Stimulated activated CD8-positive, alpha-beta memory T cell treated with anti-CD3 and anti-CD28 coated beads, Interleukin-2, amount 100 ng/mL, for 1 hour (primary cell): ENCODE measurements around the gene SCAMP2.

Experiments
- DNase-seq, 2 donors: peaks; one replicate each; pipeline ENCODE4 v3.0.0-alpha.2; 2020; ENCODE audit warnings: low read depth in 2 of 2

SCAMP2 gene

GRCh38 chr15:74821091-74821789, 51.9 kb downstream of the SCAMP2 start:
- no peak for DNase-seq

DNA sequence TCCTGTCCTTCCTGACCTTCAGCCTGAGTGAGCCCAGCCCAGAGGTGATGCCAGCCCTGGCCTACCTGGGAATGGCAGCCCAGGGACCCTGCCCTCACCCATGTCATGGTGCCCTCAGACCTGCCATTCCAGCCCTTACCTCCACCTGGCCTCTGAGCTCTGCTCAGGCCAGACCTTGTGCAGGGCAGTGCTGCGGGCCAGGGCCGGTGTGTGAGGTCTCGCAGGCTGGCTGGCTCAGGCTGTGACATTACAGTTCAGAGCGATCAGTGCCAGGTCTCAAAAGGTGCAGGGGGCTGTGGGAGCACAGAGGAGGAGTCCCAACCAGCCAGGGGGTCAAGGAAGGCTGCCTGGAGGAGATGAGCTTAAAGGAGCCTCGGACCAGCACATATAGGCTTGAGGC, 53.1 kb downstream of the SCAMP2 start:
- no peak for DNase-seq

GRCh38 chr15:74817370-74817737, 55.8 kb downstream of the SCAMP2 start:
- DNase-seq: no peak

DNA sequence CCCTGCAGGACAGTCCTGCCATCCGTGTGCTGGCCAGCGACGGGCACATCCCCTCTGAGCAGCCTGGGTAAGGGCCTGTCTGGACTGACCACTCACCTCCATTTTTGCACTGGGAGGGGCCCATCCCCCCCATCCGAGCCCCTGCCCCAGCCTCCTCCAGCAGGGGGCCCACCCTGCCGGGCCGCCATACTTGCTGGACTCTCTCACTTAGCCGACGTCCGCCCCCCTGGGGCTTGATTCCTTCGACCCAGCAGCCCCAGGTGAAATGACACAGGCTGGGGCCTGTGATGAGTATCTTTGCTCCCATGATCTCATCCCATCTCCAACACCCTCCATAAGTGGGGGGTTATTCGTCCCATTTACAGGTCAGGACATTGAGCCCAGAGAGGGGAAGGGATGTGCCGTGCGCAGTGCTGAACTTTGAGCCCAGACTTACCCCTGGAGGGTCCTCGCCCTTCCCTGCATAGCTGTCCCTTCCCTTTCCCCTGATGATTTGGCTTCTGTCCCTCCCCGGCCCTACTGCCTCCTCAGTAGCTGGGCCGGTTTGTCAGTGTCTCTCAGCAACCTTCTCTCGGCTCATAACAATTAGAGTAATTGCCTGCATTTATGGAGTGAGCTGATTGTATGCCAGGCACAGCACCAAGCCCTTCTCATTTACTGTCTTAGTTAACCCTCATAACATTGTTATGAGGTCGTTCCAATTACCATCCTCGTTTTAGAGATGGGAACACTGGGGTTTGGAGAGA, 56.4 kb downstream of the SCAMP2 start:
- no peak for DNase-seq

DNA sequence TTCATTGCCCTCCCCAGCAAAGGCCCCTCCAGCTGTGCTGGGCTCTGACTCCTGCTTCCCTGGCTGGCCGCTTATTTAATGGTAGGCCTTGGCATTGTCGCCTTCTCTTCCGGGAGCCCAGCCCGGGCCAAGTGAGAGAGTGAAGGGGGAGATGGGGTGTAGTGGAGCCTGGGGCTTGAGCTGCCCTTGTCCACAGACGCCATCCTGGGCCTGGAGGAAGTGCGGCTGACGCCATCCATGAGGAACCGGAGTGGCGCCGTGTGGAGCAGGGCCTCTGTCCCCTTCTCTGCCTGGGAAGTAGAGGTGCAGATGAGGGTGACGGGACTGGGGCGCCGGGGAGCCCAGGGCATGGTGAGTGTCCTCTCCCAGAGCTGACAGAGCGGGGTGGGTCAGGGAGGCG, 57.2 kb downstream of the SCAMP2 start:
- DNase-seq: no peak

DNA sequence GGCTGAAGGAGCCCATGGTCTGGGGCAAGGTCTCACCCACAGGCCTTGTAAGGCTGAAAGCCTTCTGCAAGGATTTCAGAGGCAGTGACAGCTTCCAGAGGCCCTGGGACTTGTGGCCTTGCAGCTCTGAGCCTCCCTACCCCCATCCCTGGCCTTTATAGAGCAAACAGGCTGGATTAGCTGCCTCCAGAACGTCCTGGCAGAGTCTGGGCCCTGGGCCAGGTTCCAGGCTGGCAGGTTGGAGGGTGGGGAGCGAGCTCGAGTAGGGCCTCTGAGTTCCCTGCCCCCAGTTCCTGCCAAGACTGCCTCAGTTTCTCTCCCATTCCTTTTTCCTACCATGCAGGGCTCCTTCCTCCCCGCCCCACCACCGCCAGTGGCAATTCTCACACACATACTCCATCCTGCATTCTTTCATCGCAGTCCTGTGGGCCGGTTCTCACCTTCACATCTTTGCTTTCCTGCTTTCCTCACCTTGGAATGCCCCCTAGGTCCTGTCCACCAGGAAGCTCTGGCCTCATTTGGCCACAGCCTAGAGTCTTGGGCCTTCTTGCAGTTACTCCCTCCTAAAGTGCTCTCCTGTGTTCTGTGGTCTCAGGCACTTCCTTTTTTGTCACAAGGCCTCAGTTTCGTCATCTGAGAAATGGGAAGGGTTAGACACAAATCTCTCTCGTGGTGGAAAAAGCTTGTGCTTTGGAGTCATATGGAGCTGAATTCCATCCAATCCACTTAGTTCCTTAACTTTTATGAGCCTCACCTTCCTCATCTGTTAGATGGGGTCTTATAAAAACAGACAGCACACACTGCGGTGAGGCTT, 57.8 kb downstream of the SCAMP2 start:
- no peak for DNase-seq

- no peak for DNase-seq
Measured at GRCh38 chr15:74812533-74812932, 60.6 kb downstream of the SCAMP2 start, which contains the start of gene LMAN1L. Gene LMAN1L (plus strand): TSS chr15:74812835. CDS start chr15:74812855, 20 bp downstream.

DNA sequence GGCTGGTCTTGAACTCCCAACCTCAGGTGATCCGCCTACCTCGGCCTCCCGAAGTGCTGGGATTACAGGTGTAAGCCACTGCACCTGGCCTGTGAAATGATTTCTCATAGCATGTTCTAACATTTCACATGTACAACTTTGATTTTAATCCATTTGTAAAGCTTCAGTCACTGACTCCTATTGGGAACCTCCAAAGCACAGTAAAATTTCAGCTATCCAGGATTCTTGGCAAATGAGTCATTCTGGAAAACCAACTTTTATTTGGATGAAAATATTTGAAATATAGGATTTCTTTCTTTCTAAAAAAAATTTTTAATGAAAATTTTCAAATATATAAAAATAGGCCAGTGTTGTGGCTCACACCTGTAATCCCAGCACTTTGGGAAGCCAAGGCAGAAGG, 63.2 kb downstream of the SCAMP2 start:
- no peak for DNase-seq

GRCh38 chr15:74809242-74809641, 63.9 kb downstream of the SCAMP2 start:
- DNase-seq: no peak

GRCh38 chr15:74808840-74809229, 64.3 kb downstream of the SCAMP2 start:
- no peak for DNase-seq

GRCh38 chr15:74808078-74808839, 64.9 kb downstream of the SCAMP2 start:
- DNase-seq: no peak

- no peak for DNase-seq
Measured at GRCh38 chr15:74807282-74807681, 65.9 kb downstream of the SCAMP2 start.

- DNase-seq: no peak
Measured at GRCh38 chr15:74804935-74805334, 68.2 kb downstream of the SCAMP2 start.

GRCh38 chr15:74802862-74803447, 70.2 kb downstream of the SCAMP2 start:
- DNase-seq: no peak

- no peak for DNase-seq
Measured at GRCh38 chr15:74802290-74802689, 70.9 kb downstream of the SCAMP2 start.

- DNase-seq: no peak
Measured at GRCh38 chr15:74801311-74801997, 71.7 kb downstream of the SCAMP2 start.

- DNase-seq: no peak
Measured at GRCh38 chr15:74800559-74801094, 72.5 kb downstream of the SCAMP2 start.

DNA sequence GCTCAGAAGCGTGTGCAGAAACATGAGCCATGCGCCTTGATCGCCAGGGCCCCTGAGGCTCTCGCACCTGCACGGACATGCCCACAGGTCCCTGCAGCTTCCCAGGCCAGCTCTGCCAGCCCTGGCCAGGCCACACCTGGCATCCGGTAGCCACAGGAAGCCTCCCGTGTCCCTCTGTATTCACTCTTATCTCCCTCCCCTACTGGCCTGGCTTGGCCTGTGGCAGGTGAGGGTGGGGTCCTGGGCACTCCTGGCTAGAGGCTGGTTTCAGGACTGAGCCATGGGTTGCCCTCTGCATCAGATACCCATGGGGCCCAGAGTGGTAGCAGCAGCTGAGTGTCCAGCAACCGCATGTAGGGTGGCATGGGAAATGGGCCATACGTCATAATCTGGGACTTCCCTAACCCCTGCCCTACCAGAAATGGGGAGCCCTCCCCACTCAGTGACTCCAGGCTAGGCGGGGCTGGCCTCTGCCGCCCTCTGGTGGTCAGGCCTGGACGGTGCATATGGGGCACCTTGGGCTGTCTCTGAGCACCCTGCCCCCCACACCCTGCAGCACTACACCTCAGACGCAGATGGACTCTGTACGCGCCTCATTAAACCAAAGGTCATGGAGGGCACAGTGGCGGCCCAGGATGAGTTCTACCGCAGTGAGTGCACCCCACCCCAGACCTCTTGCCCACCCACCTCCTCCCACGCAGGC, 73.2 kb downstream of the SCAMP2 start:
- peak; percentile 75 to 77 for DNase-seq

GRCh38 chr15:74799255-74799855, 73.8 kb downstream of the SCAMP2 start:
- DNase-seq: no peak
